Measurements from ENCODE around the gene ZNF407. TPM values are rescaled to one million over a fixed set of nuclear protein-coding genes. Genes with fewer than 3 reads are reported as not detected.

The ZNF407 gene
- total RNA-seq, 2 experiments from 2014 or later: 23.2 to 24.7 TPM

DNA sequence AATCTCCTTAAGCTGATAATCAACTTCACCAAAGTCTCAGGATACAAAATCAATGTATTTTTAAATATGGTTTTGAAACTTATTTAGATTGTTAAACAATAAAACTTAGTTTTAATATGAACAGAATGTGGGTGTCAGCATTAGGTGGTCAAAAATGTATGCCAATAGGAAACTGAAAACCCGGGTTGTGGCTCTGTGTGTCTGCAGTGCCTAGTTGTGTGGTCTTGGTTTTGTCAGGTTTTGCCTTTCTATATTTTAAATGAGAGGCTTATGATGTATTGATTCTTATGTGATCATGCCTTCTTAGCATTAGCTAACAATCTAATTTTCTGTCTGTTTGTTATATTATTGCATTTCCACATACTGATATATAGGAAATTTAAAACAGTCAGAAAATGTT, 227.8 kb downstream of the ZNF407 start:
- ATAC-seq (ENCODE audit: poor library complexity): no peak
- Histone ChIP-seq H3K27ac (ENCODE audit: low read depth in 1 of 2, low read length in 2 of 2) (no peak overlapping the region), H3K4me1 (ENCODE audit: insufficient read depth, low read length) (no peaks in the 10 kb centered on the region), H3K36me3 (ENCODE audit: insufficient read depth, low read length) (no peaks in the 10 kb centered on the region), H3K4me3 (ENCODE audit: low read length) (no peak overlapping the region), H3K9me3 (ENCODE audit: control insufficient read depth in 1 of 2, insufficient read depth in 1 of 2, low read length in 2 of 2) (no peaks in the 10 kb centered on the region), H3K27me3 (ENCODE audit: control insufficient read depth in 1 of 2, insufficient read depth in 2 of 2, low read length in 2 of 2) (no peaks in the 10 kb centered on the region)
- no peaks in the 10 kb centered on the region for H3K27me3 Mint-ChIP-seq
- no peaks in the 10 kb centered on the region for H3K4me1 Mint-ChIP-seq (ENCODE audit: low read depth)
- no peak overlapping the region for H3K27ac Mint-ChIP-seq
- CTCF ChIA-PET: no interaction called here
- peaks cover 33% of the 10 kb centered on the region for H3K36me3 Mint-ChIP-seq (ENCODE audit: low read depth)
- TF ChIP-seq, protein P1, sequence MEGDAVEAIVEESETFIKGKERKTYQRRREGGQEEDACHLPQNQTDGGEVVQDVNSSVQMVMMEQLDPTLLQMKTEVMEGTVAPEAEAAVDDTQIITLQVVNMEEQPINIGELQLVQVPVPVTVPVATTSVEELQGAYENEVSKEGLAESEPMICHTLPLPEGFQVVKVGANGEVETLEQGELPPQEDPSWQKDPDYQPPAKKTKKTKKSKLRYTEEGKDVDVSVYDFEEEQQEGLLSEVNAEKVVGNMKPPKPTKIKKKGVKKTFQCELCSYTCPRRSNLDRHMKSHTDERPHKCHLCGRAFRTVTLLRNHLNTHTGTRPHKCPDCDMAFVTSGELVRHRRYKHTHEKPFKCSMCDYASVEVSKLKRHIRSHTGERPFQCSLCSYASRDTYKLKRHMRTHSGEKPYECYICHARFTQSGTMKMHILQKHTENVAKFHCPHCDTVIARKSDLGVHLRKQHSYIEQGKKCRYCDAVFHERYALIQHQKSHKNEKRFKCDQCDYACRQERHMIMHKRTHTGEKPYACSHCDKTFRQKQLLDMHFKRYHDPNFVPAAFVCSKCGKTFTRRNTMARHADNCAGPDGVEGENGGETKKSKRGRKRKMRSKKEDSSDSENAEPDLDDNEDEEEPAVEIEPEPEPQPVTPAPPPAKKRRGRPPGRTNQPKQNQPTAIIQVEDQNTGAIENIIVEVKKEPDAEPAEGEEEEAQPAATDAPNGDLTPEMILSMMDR (IDR thresholded peaks at IDR 0.05): no peak
- H3K9me3 Mint-ChIP-seq: peaks cover 7% of the 10 kb centered on the region
- intact Hi-C loops (cut with DNase I, micrococcal nuclease): no loop called here
- no peak overlapping the region for H3K4me3 Mint-ChIP-seq
- no peak for DNase-seq
- POLR2A ChIA-PET: no interaction called here

DNA sequence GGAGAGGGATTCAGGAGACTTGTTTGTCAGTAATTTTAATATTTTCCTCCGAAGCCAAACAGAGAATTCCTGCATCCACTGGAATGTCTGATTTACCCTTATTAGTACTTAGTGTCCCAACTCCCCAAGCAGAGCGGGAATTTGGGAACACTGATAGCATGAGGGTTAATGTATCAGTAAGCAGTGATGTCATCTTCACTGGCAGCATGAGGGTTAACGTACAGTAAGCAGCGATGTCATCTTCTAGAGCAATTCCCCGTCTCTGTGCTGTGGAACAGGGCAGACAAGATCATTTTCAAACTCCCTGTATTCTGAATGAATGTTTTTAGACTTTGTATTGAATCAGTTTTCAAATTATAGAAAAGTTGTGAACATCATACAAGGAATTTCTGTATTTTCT, 228.9 kb downstream of the ZNF407 start:
- no peak for ATAC-seq (ENCODE audit: poor library complexity)
- H3K27me3 ChIP-seq (ENCODE audit: control insufficient read depth in 1 of 2, insufficient read depth in 2 of 2, low read length in 2 of 2): no peaks in the 10 kb centered on the region
- Mint-ChIP-seq H3K36me3 (ENCODE audit: low read depth) (peaks cover 26% of the 10 kb centered on the region), H3K9me3 (peaks cover 3% of the 10 kb centered on the region), H3K27me3 (no peaks in the 10 kb centered on the region), H3K4me1 (ENCODE audit: low read depth) (peaks cover 1% of the 10 kb centered on the region), H3K27ac (no peak overlapping the region), H3K4me3 (no peak overlapping the region)
- TF ChIP-seq, protein P1 (IDR thresholded peaks at IDR 0.05): no peak
- ChIA-PET CTCF (no interaction called here), POLR2A (no interaction called here)
- DNase-seq: no peak
- H3K9me3 ChIP-seq (ENCODE audit: control insufficient read depth in 1 of 2, insufficient read depth in 1 of 2, low read length in 2 of 2): no peaks in the 10 kb centered on the region
- intact Hi-C loops (cut with DNase I, micrococcal nuclease): no loop called here
- no peaks in the 10 kb centered on the region for H3K36me3 ChIP-seq (ENCODE audit: insufficient read depth, low read length)
- H3K4me1 ChIP-seq (ENCODE audit: insufficient read depth, low read length): no peaks in the 10 kb centered on the region
- H3K4me3 ChIP-seq (ENCODE audit: low read length): no peak overlapping the region
- no peak overlapping the region for H3K27ac ChIP-seq (ENCODE audit: low read depth in 1 of 2, low read length in 2 of 2)

DNA sequence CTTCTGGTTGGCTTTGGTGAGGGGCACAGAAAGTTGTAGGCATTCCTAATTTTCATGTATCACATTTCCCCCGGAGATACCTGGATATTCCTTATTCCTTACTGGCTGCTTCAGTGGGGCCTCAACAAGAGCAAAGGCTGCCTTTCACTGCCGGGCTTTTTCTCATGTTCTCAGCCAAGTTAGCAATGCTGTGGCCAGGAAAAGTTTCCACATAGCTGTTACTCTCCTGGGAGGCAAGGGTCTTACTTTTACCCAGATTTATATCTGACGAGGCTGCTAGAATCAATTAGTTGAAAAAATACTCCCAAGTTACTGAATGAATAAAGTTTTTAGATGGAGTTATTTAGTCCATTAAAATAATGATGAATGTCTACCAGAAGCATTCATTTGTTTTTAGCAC, 230.5 kb downstream of the ZNF407 start:
- no peaks in the 10 kb centered on the region for H3K9me3 Mint-ChIP-seq
- no peaks in the 10 kb centered on the region for H3K4me1 ChIP-seq (ENCODE audit: insufficient read depth, low read length)
- no peaks in the 10 kb centered on the region for H3K9me3 ChIP-seq (ENCODE audit: control insufficient read depth in 1 of 2, insufficient read depth in 1 of 2, low read length in 2 of 2)
- H3K4me3 Mint-ChIP-seq: no peak overlapping the region
- H3K27me3 Mint-ChIP-seq: no peaks in the 10 kb centered on the region
- H3K27ac Mint-ChIP-seq: no peak overlapping the region
- peaks cover 7% of the 10 kb centered on the region for H3K4me1 Mint-ChIP-seq (ENCODE audit: low read depth)
- no peak overlapping the region for H3K4me3 ChIP-seq (ENCODE audit: low read length)
- H3K27me3 ChIP-seq (ENCODE audit: control insufficient read depth in 1 of 2, insufficient read depth in 2 of 2, low read length in 2 of 2): no peaks in the 10 kb centered on the region
- CTCF ChIA-PET: no interaction called here
- ATAC-seq (ENCODE audit: poor library complexity): no peak
- H3K36me3 ChIP-seq (ENCODE audit: insufficient read depth, low read length): no peaks in the 10 kb centered on the region
- TF ChIP-seq, protein P1 (IDR thresholded peaks at IDR 0.05): no peak
- H3K36me3 Mint-ChIP-seq (ENCODE audit: low read depth): peaks cover 15% of the 10 kb centered on the region
- intact Hi-C loops (cut with DNase I, micrococcal nuclease): no loop called here
- POLR2A ChIA-PET: no interaction called here
- DNase-seq: no peak
- no peak overlapping the region for H3K27ac ChIP-seq (ENCODE audit: low read depth in 1 of 2, low read length in 2 of 2)
